Tibial artery (tissue), 4 donors: ENCODE results near the gene SLC35E2B.

Experiments used
- DNase-seq, 2 donors: peaks; one replicate each; pipeline ENCODE4 v3.0.0-alpha.2; 2019
- H3K27ac ChIP-seq, 2 donors: fragments of 200-600 bp; sonication (generic) in 1 of 2; 1 replicate in 1 of 2; 2 replicates in 1 of 2; pipeline ENCODE4 v1.5.1; 2018 to 2019; ENCODE audit warnings: mild to moderate bottlenecking in 1 of 2
- H3K27me3 ChIP-seq, 2 donors: fragments of 200-600 bp; sonication (generic) in 1 of 2; one replicate each; pipeline versions ENCODE4 v1.5.1 to v1.6.0; 2016 to 2019
- H3K36me3 ChIP-seq, 3 donors: fragments of 200-600 bp; sonication (generic) in 2 of 3; one replicate each; pipeline ENCODE4 v1.5.1; 2016 to 2019; ENCODE audit warnings: mild to moderate bottlenecking in 2 of 3
- H3K4me1 ChIP-seq, 4 donors: fragments of 200-600 bp; sonication (generic) in 2 of 4; 1 replicate in 3 of 4; 2 replicates in 1 of 4; pipeline ENCODE4 v1.5.1; 2016 to 2019
- H3K4me3 ChIP-seq, 2 donors: fragments of 200-600 bp; sonication (generic) in 1 of 2; 1 replicate in 1 of 2; 2 replicates in 1 of 2; pipeline ENCODE4 v1.5.1; 2018 to 2019; ENCODE audit warnings: mild to moderate bottlenecking in 2 of 2
- H3K9me3 ChIP-seq, 3 donors: fragments of 200-600 bp; sonication (generic) in 1 of 3; one replicate each; pipeline ENCODE4 v1.5.1; 2016 to 2019
- intact Hi-C: fragments of 100-400 bp; cut with DNase I; formaldehyde crosslinking; loops from one replicate; pipeline ENCODE4 v1.15.0; 2023; ENCODE audit warnings: low total_unique reads
- TF ChIP-seq, protein P1 (sequence below), 2 experiments: fragments of 200-600 bp in 1 of 2; fragments of 450-650 bp in 1 of 2; IDR thresholded peaks; one replicate each; pipeline ENCODE4 v1.5.1; 2017 to 2019; ENCODE audit warnings: antibody characterized with exemption in 2 of 2, mild to moderate bottlenecking in 1 of 2, moderate library complexity in 1 of 2

SLC35E2B gene

GRCh38 chr1:1620433-1621139, 72.0 kb downstream of the SLC35E2B start:
- Histone ChIP-seq H3K4me1 (peaks cover 0 to 20% (median 15%) of the 10 kb centered on the region in 4 donors), H3K36me3 (peaks cover 0 to 74% (median 8%) of the 10 kb centered on the region in 3 donors), H3K9me3 (no peaks in the 10 kb centered on the region), H3K27me3 (no peaks in the 10 kb centered on the region), H3K4me3 (no peak overlapping the region), H3K27ac (no peak overlapping the region)
- TF ChIP-seq, protein P1, sequence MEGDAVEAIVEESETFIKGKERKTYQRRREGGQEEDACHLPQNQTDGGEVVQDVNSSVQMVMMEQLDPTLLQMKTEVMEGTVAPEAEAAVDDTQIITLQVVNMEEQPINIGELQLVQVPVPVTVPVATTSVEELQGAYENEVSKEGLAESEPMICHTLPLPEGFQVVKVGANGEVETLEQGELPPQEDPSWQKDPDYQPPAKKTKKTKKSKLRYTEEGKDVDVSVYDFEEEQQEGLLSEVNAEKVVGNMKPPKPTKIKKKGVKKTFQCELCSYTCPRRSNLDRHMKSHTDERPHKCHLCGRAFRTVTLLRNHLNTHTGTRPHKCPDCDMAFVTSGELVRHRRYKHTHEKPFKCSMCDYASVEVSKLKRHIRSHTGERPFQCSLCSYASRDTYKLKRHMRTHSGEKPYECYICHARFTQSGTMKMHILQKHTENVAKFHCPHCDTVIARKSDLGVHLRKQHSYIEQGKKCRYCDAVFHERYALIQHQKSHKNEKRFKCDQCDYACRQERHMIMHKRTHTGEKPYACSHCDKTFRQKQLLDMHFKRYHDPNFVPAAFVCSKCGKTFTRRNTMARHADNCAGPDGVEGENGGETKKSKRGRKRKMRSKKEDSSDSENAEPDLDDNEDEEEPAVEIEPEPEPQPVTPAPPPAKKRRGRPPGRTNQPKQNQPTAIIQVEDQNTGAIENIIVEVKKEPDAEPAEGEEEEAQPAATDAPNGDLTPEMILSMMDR (IDR thresholded peaks at IDR 0.05): no peak
- intact Hi-C loops: no loop called here
- no peak for DNase-seq

DNA sequence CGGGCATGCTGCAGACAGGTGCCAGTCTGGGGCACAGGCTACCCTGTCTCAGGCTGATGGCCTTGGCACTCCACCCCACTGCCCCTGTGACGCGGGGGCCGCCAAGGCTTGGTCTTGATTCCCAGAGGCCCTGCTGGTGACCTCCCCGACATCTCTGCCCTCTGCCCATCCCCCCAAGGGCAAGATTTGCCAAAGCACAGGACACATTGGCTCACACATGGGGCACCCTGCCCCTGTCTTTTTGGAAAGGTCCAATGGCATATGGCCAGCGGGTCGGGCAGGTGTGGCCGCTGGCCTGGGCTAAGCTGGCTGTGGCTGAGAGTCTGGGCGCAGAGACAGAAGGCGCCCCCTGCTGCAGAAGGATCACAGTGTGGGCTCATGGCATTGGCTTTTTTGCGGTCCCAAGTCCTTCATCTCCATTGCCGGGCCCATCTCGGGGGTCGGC, 72.7 kb downstream of the SLC35E2B start:
- Histone ChIP-seq H3K27me3 (no peaks in the 10 kb centered on the region), H3K4me1 (peaks cover 0 to 21% (median 15%) of the 10 kb centered on the region in 4 donors), H3K9me3 (no peaks in the 10 kb centered on the region), H3K4me3 (no peak overlapping the region), H3K36me3 (peaks cover 0 to 68% (median 8%) of the 10 kb centered on the region in 3 donors), H3K27ac (no peak overlapping the region)
- intact Hi-C loops: no loop called here
- no peak for DNase-seq
- TF ChIP-seq, protein P1 (IDR thresholded peaks at IDR 0.05): no peak

DNA sequence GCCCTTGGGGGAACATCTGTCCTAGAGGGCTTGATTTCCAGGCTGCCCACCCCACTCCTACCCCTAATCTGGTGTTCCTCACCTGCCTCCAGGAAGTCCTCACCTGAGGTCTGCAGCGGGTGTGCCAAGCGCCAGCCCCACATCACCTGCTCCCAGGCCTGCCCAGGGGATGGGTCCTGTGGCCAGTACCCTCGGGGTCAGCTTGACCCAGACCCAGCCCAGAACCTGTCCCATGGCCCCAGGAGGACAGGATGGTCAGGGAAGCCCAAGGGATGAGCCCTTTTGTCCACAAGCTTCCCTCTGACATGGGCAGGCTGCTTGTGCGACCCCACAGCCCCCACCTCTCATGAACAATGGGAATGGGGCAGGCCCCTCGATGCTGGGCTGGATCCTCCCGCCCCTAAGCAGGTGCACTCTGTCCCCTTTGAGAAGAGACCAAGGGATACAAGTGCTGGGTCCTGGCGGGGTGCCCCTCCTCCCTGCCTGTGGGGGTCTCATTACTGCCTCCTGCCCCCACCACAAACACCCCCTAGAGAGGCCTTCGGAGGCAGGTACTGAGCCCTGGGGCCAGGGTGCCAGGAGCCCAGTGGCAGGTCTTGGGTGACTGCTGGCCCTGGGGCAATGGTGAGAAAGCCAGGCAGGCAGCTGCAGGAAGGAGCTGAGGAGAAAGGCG, 74.1 kb downstream of the SLC35E2B start:
- H3K27me3 ChIP-seq: no peaks in the 10 kb centered on the region
- H3K36me3 ChIP-seq: peaks cover 0 to 54% (median 4%) of the 10 kb centered on the region in 3 donors
- H3K9me3 ChIP-seq: no peaks in the 10 kb centered on the region
- H3K27ac ChIP-seq: no peak overlapping the region
- TF ChIP-seq, protein P1 (IDR thresholded peaks at IDR 0.05): no peak
- no peak overlapping the region for H3K4me3 ChIP-seq
- peaks cover 5 to 35% (median 28%) of the 10 kb centered on the region in 4 donors for H3K4me1 ChIP-seq
- intact Hi-C loops: no loop called here
- no peak for DNase-seq

DNA sequence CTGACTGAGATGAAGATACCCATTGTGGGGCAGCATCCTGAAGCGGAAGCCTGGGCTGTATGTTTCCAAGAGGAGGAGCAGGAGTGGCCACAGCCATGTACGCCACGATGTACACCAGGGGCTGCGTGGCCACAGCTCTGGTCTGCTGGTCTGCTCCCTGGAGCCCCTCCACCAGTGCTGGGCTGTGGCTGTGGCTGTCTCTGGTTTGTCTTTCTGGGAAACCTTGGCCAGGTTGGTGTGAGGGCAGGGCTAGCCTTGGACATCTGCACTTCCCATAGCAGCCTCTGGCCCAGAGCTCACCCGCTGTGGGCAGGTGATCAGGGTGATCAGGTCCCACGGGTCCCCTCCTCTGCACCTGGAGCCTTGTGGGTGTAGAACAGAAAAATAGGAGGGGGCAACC, 74.7 kb downstream of the SLC35E2B start:
- H3K4me1 ChIP-seq: peaks cover 5 to 40% (median 31%) of the 10 kb centered on the region in 4 donors
- no peaks in the 10 kb centered on the region for H3K9me3 ChIP-seq
- TF ChIP-seq, protein P1 (IDR thresholded peaks at IDR 0.05): no peak
- no peak overlapping the region for H3K27ac ChIP-seq
- no peak for DNase-seq
- no peaks in the 10 kb centered on the region for H3K27me3 ChIP-seq
- no peak overlapping the region for H3K4me3 ChIP-seq
- H3K36me3 ChIP-seq: peaks cover 0 to 50% (median 4%) of the 10 kb centered on the region in 3 donors
- intact Hi-C loops: no loop called here

GRCh38 chr1:1617516-1617915, 75.1 kb downstream of the SLC35E2B start:
- intact Hi-C loops: no loop called here
- Histone ChIP-seq H3K9me3 (no peaks in the 10 kb centered on the region), H3K4me3 (no peak overlapping the region), H3K27me3 (no peaks in the 10 kb centered on the region), H3K36me3 (peaks cover 0 to 46% (median 4%) of the 10 kb centered on the region in 3 donors), H3K4me1 (peaks cover 5 to 40% (median 31%) of the 10 kb centered on the region in 4 donors), H3K27ac (no peak overlapping the region)
- TF ChIP-seq, protein P1 (IDR thresholded peaks at IDR 0.05): no peak
- DNase-seq: no peak
